GM23248 (cell line): ENCODE results near the gene ZFX. TPM values are rescaled to one million over a fixed set of nuclear protein-coding genes. Genes with fewer than 3 reads are reported as not detected.
A peak's percentile ranks its signal among the peaks of the same experiment; 100 is the strongest.

ENCODE experiments used
- DNase-seq: peaks from one replicate; pipeline ENCODE4 v3.0.0-alpha.2; 2015
- H2AFZ ChIP-seq: fragments of 200-600 bp; sonication (generic); 2 replicates; pipeline ENCODE4 v1.6.1; 2016; ENCODE audit warnings: antibody characterized with exemption
- H3F3A ChIP-seq: fragments of 200-600 bp; sonication (generic); 2 replicates; pipeline ENCODE4 v1.6.1; 2016; ENCODE audit warnings: mild to moderate bottlenecking, antibody characterized with exemption, mixed run types; ENCODE audit not compliant: insufficient read depth
- H3K27ac ChIP-seq: fragments of 200-600 bp; sonication (generic); 2 replicates; pipeline ENCODE4 v1.5.1; 2016; ENCODE audit warnings: mild to moderate bottlenecking
- H3K27me3 ChIP-seq: fragments of 200-600 bp; sonication (generic); replicated peaks from 2 replicates; pipeline ENCODE4 v1.6.1; 2016; ENCODE audit warnings: mild to moderate bottlenecking; ENCODE audit not compliant: insufficient read depth
- H3K36me3 ChIP-seq: fragments of 200-600 bp; sonication (generic); 2 replicates; pipeline ENCODE4 v1.6.1; 2016; ENCODE audit warnings: low read depth, mild to moderate bottlenecking
- H3K4me1 ChIP-seq: fragments of 200-600 bp; sonication (generic); 2 replicates; pipeline ENCODE4 v1.6.1; 2016; ENCODE audit warnings: mild to moderate bottlenecking; ENCODE audit not compliant: insufficient read depth
- H3K4me2 ChIP-seq: fragments of 200-600 bp; sonication (generic); one replicate; pipeline ENCODE4 v1.6.1; 2016; ENCODE audit warnings: mild to moderate bottlenecking; ENCODE audit not compliant: unreplicated experiment
- H3K4me3 ChIP-seq: fragments of 200-600 bp; sonication (generic); 2 replicates; pipeline ENCODE4 v1.5.1; 2016; ENCODE audit warnings: mild to moderate bottlenecking
- H3K79me2 ChIP-seq: fragments of 200-600 bp; sonication (generic); 2 replicates; pipeline ENCODE4 v1.6.1; 2016; ENCODE audit warnings: mild to moderate bottlenecking; ENCODE audit not compliant: insufficient read depth
- H3K9ac ChIP-seq: fragments of 200-600 bp; sonication (generic); 2 replicates; pipeline ENCODE4 v1.6.1; 2016; ENCODE audit warnings: mild to moderate bottlenecking
- H3K9me2 ChIP-seq: fragments of 200-600 bp; sonication (generic); 2 replicates; pipeline ENCODE4 v1.6.1; 2016; ENCODE audit warnings: mixed run types, mild to moderate bottlenecking, moderate library complexity; ENCODE audit not compliant: insufficient read depth
- H3K9me3 ChIP-seq: fragments of 200-600 bp; sonication (generic); one replicate; pipeline ENCODE4 v1.6.1; 2017; ENCODE audit warnings: low read depth
- H4K20me1 ChIP-seq: fragments of 200-600 bp; sonication (generic); 2 replicates; pipeline ENCODE4 v1.6.0; 2016; ENCODE audit not compliant: insufficient read depth
- EZH2 ChIP-seq: fragments of 200-600 bp; sonication (generic); IDR thresholded peaks from 2 replicates; pipeline ENCODE4 v1.6.1; 2018; ENCODE audit warnings: antibody characterized with exemption, mild to moderate bottlenecking; ENCODE audit not compliant: insufficient read depth, poor library complexity, severe bottlenecking
- EZH2phosphoT487 ChIP-seq: fragments of 200-600 bp; sonication (generic); IDR thresholded peaks from 2 replicates; pipeline ENCODE4 v1.6.1; 2018; ENCODE audit warnings: antibody characterized with exemption, moderate library complexity, mild to moderate bottlenecking, low read depth; ENCODE audit not compliant: insufficient read depth
- WGBS, 2 experiments: methylation state at CpG; one replicate each; pipeline ENCODE4 v1.1.6; 2015 to 2017; ENCODE audit warnings: low lambda C conversion rate in 2 of 2, low coverage in 1 of 2; ENCODE audit errors: missing lambda C conversion rate in 2 of 2; 5-methylcytosine and 5-hydroxymethylcytosine counted together
- in situ Hi-C: fragments of 300-500 bp; cut with MboI; formaldehyde crosslinking; loops from 2 replicates; pipeline ENCODE4 v1.15.0; 2020
- polyA plus RNA-seq: library from polyadenylated mRNA; unstranded; fragments of >200 nt; fragmentation: Nextera tagmentation; extraction: Ambion mirVana; gene quantifications from 2 replicates; pipeline ENCODE4 v1.2.1, GENCODE V29; 2016
- total RNA-seq: library from RNA; depleted of rRNA; stranded (reverse); fragments of >200 nt; shearing (Covaris generic); gene quantifications from 2 replicates; pipeline ENCODE4 v1.2.3, GENCODE V29; 2014

The ZFX gene
- total and polyA plus RNA-seq, 2 experiments from 2014 or later: 19.6 to 24.1 TPM

- Histone ChIP-seq H4K20me1 (no peaks in the 10 kb centered on the region; the same call in 1 of the 2 replicates), H3K9me2 (no peaks in the 10 kb centered on the region), H3K9me3 (no peaks in the 10 kb centered on the region), H3K36me3 (no peaks in the 10 kb centered on the region), H3K4me3 (no peak overlapping the region), H3K27me3 (no peaks in the 10 kb centered on the region), H3K79me2 (peaks cover 99% of the 10 kb centered on the region), H3K4me1 (peaks cover 11% of the 10 kb centered on the region; the same call in 1 of the 2 replicates), H2AFZ (no peak overlapping the region), H3K9ac (no peak overlapping the region), H3F3A (peaks cover 14% of the 10 kb centered on the region; the same call in 1 of the 2 replicates), H3K27ac (peak overlapping the region; percentile 53), H3K4me2 (no peak overlapping the region)
- peak; percentile 65 for DNase-seq
- WGBS, 2 experiments: 50 to 60% methylated on average over 2 of the region's 2 CpGs
- TF ChIP-seq EZH2phosphoT487 (no peak), EZH2 (no peak)
- in situ Hi-C loops: no loop called here
These were observed 41.1 kb downstream of the ZFX start for GRCh38 chrX:24190500-24191156.

- peaks cover under 1% of the 10 kb centered on the region; the same call in 1 of the 2 replicates for H3F3A ChIP-seq
- peaks cover 99% of the 10 kb centered on the region for H3K79me2 ChIP-seq
- H3K27me3 ChIP-seq: no peaks in the 10 kb centered on the region
- H3K9ac ChIP-seq: no peak overlapping the region
- H2AFZ ChIP-seq: no peak overlapping the region
- no peaks in the 10 kb centered on the region for H3K36me3 ChIP-seq
- no peaks in the 10 kb centered on the region for H3K9me2 ChIP-seq
- in situ Hi-C loops: no loop called here
- no peak overlapping the region for H3K27ac ChIP-seq
- H3K9me3 ChIP-seq: no peaks in the 10 kb centered on the region
- H3K4me1 ChIP-seq: peaks cover 3% of the 10 kb centered on the region; the same call in 1 of the 2 replicates
- 80 to 89% methylated on average over 1 of the region's 1 CpG for WGBS, 2 experiments
- no peaks in the 10 kb centered on the region; the same call in 1 of the 2 replicates for H4K20me1 ChIP-seq
- no peak overlapping the region for H3K4me2 ChIP-seq
- TF ChIP-seq EZH2: no peak
- no peak for TF ChIP-seq EZH2phosphoT487
- DNase-seq: no peak
- H3K4me3 ChIP-seq: no peak overlapping the region
These were observed 47.0 kb downstream of the ZFX start for GRCh38 chrX:24196509-24196908.

GRCh38 chrX:24198101-24198500, 48.6 kb downstream of the ZFX start:
- WGBS, 2 experiments: 86 to 90% methylated on average over 4 of the region's 4 CpGs
- no peak overlapping the region for H3K27ac ChIP-seq

GRCh38 chrX:24200133-24200532, 50.6 kb downstream of the ZFX start:
- Histone ChIP-seq H3K79me2 (peaks cover 99% of the 10 kb centered on the region), H3F3A (peaks cover 8% of the 10 kb centered on the region), H3K27me3 (no peaks in the 10 kb centered on the region), H2AFZ (no peak overlapping the region), H3K36me3 (no peaks in the 10 kb centered on the region), H3K9me2 (no peaks in the 10 kb centered on the region), H4K20me1 (no peaks in the 10 kb centered on the region; the same call in 1 of the 2 replicates), H3K4me1 (peaks cover 19% of the 10 kb centered on the region), H3K9me3 (no peaks in the 10 kb centered on the region), H3K9ac (no peak overlapping the region), H3K4me3 (no peak overlapping the region), H3K4me2 (no peak overlapping the region), H3K27ac (no peak overlapping the region)
- TF ChIP-seq EZH2 (no peak), EZH2phosphoT487 (no peak)
- in situ Hi-C loops: no loop called here
- 0 to 12% methylated on average over 2 of the region's 2 CpGs for WGBS, 2 experiments
- no peak for DNase-seq

More at GRCh38 chrX:24198101-24198500, 48.6 kb downstream of the ZFX start:
- Histone ChIP-seq H3K79me2 (peaks cover 99% of the 10 kb centered on the region), H3K4me3 (no peak overlapping the region), H3F3A (no peaks in the 10 kb centered on the region; the same call in 1 of the 2 replicates), H3K9me3 (no peaks in the 10 kb centered on the region), H4K20me1 (no peaks in the 10 kb centered on the region; the same call in 1 of the 2 replicates), H3K9ac (no peak overlapping the region), H3K27me3 (no peaks in the 10 kb centered on the region), H3K4me2 (no peak overlapping the region), H3K9me2 (no peaks in the 10 kb centered on the region), H3K4me1 (peaks cover 3% of the 10 kb centered on the region; the same call in 1 of the 2 replicates), H2AFZ (no peak overlapping the region), H3K36me3 (no peaks in the 10 kb centered on the region)
- TF ChIP-seq EZH2 (no peak), EZH2phosphoT487 (no peak)
- no peak for DNase-seq
- in situ Hi-C loops: no loop called here
